Activated CD4-positive, CD25-positive, alpha-beta regulatory T cell treated with anti-CD3 and anti-CD28 coated beads, Interleukin-2, amount 50 U/mL, for 16 hours (primary cell): Measurements from ENCODE around the gene CRHR2.

Source experiments
- DNase-seq: peaks from one replicate; pipeline ENCODE4 v3.0.0-alpha.2; 2020; ENCODE audit warnings: low read depth, low spot score

Gene CRHR2

DNA sequence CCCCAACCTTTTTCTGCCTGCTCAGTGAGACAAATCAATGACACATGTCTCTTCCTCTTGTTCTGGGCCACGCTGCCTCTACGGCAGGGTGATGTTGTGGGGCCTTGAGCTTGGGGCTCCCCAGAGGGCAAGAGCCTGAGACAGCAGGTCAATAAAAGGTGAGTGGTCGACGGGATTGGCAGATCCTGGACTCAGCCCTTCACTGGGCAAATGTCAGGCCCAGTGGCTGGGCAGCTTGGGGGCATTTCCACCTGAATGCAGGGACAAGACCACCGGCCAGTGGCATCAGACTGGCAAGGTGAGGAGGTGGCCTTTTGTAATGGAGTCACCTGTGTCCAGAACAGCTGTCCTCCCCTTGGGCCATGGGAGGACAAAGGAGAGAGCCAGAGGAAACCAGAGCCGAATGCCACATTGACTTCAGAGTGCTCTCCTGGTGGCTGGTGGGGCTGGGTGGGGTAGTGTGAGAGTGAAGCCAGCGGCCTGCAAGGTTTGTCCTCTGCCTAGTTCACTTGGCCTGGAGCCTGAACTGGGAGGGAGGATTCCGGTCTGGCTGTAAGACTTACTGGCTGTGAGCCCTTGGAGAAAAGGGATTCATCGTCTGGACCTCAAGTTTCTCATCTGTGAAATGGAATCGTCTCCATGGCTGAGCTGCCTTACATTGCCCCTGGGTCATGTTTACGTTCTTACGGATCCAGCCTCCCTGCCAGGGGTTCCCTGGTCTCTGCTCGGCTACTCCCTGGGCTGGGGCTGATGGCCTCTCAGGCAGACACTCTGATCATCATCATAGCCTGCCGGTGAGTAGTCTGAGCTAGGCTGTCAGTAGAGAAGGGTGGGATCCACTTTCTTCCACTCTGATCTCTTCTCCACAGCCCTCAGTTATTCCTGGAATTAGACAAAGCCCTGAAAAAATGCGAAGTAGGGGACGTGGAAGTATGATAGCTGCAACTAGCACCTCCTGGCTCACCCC, 25.4 kb upstream of the CRHR2 start:
- no peak for DNase-seq

DNA sequence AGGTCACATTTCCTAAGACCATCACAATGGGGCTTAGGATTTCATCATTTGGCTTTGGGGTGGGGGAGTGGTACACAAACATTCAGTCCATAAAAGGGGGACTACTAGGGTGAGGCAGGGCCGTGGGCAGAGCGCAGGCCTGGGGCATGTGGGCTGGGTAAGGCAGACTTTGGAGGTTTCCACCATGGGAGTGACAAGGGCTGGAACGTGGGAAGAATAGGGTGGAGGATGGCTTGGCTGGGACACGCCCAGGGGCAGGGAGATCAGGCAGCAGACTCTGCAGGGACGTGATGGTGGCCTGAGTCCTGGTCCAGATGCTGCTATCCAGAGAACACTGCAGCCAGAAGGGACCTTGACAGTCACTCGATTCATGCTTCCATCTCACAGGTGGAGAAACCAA, 24.7 kb upstream of the CRHR2 start:
- no peak for DNase-seq

DNA sequence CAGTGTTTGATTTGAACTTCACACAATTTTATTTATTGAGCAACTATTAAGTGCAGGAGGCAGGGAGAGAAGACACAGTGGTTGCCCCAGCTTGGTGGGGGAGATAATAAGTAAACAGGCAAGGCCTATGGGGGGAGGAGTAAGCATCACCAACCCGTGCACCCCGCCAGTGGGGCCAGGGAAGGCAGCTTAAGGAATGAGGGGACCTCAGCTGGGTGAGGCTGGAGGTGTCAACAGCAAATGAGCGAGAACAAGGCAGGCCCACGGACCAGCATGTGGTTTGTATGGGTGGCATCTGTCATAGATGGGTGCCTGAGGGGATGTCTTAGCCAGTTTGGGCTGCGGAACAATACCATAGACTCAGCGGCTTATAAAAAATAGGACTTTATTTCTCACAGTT, 24.1 kb upstream of the CRHR2 start:
- no peak for DNase-seq

DNA sequence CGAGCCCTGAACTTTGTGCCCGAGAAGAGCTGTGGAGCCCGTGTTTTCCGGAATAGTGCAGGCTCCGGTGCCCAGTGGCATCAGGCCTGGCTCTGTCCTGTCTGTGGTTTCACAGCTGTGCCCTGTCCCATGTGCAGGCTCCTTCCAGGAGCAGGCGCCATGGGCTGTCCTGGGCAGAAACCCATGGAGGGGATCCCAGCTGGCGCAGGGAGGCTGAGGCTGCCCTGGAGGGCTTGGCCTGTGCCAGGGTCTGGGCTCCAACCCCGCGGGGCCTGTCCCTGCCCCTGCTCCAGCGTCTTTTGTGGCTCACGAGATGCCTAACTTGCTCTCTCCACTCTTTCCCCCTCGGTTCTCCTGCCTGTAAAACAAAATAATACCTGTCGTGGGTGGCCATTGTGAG, 23.3 kb upstream of the CRHR2 start:
- no peak for DNase-seq

DNA sequence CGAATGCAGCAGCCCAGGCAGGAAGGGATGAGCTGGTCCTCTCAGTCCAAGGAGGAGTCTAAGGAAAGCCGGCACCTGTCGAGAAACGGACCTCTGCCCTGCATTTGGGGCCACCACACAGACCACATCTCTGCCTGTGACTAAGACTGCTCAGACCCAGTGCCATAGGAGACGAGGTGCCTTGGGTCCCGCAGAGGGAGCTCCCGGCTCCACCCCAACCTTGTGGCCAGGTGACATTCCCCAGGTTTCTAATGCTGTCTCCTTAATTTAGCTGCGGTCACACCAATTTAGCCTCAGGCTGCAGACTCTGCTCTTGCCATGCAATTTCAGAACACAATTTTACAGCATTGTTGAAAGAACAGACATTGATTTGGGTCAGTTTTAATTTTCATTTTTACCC, 22.8 kb upstream of the CRHR2 start:
- no peak for DNase-seq

DNA sequence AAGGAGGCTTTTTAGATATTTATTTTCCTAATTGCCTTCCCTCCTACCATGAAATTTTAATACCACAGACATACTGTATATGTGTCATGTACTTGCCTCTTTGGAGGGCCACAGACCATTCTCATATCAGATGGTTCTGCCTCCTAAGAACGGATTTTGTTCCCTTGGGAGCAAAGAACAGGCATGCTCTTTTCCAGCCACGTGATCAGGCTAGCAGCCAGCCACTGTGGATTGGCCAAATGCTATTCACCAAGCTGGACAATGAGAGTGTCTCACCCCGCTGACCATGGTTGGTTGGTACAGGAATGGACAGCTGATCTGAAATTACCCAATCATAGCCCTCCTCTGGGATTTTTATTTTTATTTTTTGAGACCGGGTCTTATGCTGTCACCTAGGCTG, 21.5 kb upstream of the CRHR2 start:
- DNase-seq, result no peak

DNA sequence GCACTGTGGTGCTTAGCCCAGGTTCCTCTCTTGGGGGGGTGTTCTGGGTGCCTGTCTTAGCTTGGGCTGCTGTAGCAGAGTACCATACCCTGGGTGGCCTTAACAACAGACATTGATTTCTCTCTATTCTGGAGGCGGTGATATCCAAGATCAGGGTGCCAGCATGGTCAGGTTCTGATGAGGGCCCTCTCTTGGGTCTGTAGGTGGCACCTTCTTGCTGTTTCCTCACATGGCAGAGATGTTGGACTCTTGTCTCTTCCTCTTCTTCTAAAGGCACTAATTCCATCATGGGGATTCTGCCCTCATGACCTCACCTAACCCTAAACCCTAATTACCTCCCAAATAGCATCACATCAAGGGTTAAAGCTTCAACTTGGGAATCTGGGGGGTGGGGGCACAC, 19.9 kb upstream of the CRHR2 start:
- DNase-seq, result no peak

DNA sequence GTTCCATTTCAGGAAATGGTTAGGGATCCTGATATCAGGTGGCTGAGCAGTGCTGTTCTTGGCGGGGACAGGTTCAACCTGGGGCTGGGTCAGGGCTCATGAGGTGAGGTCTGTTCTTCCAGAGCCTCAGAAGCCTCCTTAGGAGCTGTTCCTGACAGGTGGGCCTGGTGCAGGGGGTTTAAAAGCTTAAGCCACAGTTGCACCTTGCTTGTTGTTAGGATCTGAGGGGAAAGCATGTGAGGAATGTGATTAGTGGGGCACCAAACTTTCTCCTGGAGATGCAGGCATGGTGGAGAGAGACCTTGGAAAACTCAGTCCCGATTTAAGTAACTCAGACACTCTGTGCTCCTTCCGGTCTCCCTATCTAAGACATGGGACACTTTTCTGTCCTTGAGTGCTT, 18.7 kb upstream of the CRHR2 start:
- no peak for DNase-seq

DNA sequence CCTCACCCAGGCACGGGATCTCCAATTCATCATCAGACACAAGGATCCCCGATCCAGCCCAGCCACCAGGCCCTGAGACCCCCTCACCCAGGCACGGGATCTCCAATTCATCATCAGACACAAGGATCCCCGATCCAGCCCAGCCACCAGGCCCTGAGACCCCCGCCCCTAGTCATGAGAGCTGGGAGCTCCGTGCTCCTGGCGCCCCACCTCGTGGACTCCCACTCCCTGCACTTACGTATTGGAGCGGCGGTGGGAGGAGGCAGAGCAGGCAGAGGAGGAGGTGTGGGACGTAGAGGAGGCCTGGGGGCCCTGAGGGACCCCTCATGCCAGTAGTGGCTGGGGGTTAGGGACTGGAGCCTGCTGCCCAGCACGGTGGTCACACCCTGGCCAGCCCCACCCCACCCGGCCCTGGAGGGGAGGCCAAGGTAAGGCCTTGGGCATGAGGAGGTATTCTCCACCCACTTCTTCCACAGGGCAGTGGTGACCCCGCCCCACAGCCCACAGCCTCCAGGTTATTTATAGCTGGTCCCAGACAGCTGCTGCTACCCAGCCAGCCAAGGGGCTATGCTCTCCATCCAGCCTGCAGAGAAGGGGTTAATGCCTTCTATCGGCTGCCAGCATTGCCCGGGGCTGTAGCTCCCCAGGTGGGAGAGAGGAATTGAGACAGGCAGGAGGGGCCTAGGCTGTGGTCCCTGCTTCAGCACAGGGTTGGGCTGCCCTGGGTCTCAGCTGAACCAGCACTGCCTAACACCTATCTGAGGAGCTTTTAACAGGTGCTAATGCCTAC, 17.6 kb upstream of the CRHR2 start:
- DNase-seq, result no peak

DNA sequence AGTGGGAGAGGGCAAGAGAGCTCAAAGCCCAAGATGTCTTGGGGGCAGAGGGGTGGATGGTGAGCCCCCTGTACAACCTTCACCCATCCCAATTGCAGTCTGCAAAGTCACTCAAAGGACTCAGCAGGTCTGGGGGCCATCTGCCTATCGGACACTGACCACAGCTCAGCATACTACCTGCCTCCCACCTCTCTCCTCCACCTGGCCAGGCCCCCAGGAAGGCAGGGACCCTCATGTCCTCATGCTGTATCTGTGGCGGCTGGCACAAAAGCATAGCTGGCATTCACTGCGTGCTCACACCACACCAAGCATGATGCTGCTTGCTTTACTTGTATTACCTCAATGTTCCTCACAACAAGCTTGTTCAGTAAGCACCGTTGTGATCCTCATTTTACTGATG, 16.2 kb upstream of the CRHR2 start:
- DNase-seq, result no peak

DNA sequence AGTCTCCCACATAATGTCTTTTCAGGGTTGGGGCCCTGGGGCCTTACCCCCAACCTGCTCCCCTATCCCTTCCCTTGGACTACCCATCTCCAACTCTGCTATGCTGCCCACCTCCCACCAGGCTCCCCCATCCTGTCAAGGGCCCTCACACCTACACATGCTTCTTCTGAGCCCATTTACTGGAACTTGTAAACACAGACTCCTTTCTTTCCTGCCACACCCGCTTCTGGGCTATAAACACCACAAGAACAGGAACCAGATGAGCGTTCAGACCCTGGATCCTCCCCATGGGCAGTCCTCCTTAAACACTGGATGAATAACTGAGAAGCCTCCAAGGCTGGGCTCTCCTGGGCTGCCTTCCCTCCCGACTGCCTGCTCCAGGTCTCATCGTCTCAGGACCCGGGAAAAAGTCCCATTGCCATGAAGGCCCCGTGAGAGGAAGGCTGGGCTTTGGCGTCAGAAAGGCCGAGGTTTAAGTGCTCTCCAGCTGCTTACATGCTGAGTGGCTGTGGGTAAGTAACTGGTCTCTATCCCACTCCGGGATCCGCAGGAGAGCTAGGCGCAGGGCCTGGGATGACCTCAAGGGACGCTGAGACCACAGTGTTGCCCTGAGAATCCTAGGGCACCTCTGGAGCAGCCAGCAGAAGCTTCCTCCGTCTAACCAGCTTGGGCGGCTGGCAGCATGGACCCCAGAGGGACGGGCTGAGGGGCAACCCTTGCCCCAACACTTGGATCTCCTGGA, 15.6 kb upstream of the CRHR2 start:
- no peak for DNase-seq

DNA sequence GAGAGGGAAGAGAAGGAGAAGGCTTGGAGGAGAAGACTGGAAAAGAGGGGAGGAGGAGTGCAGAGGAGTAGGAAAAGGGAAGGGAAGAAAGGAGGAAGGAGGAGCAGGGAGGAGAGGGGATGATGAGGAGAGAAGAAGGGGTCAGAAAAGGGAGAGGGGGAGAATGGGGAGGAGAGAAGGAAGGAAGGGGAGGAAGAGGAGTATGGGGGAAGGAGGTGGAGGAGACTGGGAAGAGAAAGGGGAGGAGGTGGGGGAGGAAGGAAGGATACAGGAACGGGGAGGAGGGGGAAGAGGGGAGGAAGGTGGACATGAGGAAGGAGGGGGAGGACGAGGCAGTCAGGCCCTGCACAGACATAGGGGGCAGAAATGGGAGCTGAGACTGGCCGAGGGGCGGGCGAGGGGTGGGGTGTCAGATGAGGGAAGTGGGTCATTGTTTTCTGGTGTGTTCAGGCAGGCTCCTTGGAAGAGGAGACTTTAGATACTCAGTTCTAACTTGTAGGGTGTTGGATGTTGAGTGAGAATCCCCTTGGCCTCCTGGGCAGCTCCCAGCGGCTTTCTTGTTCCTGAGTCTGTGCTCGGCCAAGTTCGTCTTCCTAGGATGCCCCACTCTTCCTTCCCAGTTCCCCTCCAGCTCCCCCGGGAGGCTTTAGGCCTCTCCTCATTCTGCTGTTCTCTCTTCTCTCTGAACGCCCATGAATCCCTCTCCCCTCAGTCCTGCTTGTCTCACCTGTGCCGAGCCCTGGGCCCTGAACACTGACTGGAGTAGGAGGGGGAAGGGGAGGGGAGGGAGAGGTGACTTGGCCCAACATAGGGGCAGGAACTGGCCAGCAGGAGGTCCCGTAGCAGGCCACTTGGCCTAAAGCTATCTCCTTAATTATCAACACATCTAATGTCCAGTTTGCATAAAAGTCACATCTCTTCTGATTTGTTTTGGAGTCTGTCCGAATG, 12.8 kb upstream of the CRHR2 start:
- DNase-seq, result no peak

DNA sequence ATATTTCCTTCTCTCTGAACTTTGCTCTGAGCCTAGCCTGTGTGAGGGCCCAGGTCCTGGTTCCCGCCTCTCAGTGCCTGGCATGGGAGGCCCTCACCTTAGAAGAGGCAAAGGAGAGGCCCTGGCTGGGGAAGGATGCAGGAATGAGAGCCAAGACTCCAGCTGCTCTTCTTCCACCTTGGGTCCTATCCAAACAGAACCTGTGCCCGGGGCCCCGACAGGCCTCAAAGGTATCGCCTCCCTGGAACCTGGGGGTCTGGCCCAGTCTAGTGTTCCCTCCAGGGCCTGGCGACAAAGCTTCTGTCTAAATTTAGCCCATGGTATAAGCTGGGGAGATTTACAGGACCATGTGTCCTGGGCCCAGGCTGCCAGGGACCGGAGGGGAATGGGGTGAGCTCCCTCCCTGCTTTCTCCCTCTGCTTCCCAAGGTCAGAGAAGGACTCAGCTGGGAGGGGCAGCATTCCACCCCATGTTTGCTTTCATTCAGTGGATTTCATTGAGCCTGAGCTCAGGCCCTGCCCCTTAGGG, 12.0 kb upstream of the CRHR2 start:
- no peak for DNase-seq

DNA sequence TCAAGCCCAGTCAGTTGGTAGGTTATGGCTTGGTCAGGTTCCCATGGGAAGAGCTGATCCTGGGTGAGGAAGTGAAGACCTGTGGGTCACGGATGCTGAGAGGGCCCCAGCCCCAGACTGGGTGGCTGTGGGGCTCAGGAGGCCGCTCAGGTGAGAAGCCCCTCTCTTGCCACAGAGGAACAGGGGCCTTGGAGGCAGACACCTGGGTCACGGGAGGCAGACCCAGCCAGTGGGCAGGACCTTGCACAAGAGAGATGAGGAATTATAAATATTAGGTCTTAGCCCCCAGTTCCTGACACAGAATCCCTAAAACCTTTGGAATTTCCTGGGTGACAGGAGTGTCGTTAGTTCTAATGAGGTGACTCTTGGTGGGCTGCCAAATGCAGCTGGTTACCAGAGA, 10.6 kb upstream of the CRHR2 start:
- no peak for DNase-seq

DNA sequence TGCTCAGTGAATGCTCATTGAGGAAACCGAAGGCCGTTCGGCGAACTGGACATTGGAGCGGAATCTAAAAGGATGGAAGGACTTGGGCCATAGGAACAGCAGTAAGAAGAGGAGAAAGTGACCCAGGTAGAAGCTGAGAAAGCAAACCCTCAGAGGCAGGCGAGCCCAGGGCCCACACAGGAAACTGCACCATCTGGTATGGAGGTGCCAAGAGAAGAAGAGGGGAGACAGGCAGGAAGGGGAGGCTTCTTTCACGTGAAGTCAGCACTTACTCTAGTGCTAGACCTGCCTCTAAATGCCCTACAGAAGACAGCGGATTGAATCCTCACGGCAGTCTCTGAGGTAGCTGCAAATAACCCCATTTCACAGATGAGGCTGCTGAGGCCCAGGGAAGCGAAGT, 10.2 kb upstream of the CRHR2 start:
- no peak for DNase-seq

DNA sequence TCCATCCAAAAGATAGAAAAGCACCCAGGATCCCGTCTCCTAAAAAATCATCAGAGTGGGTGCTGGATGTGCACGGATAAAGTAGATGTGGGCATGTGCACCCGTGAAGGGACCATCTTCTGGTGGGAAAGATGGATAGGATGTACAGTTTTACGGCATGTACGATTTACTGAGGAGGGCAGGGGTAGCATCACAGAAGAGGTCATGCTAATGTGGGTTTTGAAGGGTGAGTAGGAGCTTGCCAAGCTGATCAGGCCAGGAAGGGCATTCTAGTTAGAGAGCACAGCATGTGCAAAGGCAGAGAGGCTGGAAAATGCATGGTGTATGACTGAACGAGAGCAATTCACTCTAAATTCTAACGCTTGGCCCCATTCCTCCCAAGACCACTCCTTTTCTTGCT, 7.8 kb upstream of the CRHR2 start:
- DNase-seq, result no peak

DNA sequence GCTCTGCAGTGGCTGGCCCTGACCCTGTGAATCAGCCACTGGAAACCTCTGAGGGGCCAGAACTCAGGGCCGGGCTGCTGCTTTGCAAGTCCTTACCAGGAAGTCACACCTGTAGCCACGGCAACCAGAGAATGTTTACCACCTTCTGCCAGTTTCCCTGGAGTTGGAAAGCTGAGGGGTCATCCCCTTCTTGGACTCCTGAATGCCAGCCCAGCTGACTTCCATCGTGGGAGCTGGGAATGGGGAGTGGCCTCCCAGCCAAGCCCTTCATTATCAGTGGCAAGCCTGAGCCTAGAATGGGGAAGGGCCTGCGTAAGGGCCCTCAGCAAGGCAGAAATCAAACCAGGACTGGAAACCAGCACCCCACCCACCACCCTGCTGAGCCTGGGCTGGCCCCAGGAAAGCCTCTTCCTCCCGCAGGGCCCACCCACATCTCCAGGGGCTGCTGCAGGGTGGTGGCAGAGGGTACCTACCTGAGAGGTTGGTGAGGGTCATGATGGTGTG, 6.5 kb upstream of the CRHR2 start:
- no peak for DNase-seq

DNA sequence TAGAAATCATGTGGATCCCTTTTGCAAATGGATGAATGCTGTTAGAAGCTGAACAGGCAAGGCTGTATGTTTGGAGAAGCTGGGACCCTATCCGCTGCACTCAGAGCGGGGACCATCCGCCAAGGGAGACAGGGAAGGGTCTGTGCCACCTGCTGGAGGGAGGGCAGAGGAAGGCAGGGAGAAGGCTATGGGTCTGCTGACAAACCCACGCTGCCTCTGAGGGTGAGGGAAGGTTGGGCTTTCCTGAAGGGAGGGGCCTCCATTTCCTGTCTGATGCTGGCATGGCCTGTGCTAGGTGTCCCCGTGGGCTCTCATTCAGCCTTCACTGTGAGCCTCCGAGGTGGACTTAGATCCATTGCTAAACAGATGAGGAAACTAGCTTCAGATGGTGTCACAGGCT, 5.3 kb upstream of the CRHR2 start:
- DNase-seq, result no peak

DNA sequence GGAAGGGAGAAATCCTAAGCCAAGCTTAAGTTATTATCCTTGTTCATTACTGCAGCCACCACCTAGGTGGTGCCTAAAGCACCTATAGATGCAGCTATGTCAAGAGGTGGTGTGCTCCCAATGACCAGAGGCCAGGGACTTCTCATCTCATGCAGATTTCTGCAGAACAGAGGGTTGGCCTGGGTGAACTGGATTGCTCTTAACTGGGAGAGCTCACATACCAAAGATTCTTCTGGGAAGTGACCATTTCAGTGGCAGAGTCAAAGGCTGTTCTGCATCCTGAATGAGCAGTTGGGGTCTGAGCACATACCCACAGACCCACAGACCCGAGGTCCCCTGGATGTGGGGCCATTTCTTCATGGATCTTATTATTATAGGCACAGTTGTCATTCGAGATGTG, 2.1 kb upstream of the CRHR2 start:
- DNase-seq, result no peak

DNA sequence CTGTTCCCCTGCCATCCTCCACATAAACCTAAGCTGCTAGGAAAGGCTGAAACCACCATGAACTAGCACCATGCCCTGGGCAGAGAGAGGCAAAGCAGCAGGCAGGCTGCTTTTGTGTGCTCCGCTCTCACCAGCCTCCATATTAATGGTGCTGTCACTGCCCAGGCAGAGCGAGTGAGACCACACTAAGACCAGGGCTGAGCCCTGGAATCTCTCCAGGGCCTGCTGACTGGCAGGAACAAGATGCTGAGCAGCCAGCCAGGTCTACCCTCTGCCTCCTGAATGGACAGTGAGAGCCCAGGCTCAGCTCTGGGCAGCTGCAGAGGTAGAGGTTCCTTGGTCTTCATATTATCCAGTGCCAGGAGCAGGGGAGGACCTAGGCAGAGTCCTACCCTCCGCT, 1.6 kb upstream of the CRHR2 start:
- no peak for DNase-seq

DNA sequence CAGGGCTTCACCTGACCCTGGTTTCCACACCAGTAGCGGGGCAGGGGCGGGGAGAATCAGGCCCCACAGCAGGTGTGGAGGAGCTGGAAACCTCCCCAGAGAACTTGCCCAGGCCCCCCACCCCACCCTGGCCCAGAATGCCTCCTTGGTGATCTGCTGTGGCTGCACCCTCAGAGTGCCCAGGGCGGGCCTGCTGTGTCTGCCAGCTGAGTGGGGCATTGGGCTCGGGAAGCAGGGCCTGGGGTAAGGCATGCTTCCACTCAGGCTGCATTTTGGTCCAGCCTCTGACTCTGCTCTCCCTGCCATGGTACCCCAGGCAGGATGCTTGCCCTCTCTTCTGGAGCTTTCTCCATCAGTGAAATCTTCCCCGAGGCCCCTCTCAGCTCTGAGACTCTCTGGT, 1.1 kb upstream of the CRHR2 start:
- DNase-seq, result no peak
